HG03432 (cell line): ENCODE measurements around the gene PSME3IP1.
"Not testable (repeated sequence)": the region's sequence is repeated elsewhere in the genome, so short reads cannot be mapped to it uniquely, and the experiment has no call there.

Experiments used
- ATAC-seq: cut with Tn5 transposase; IDR thresholded peaks from one replicate; pipeline ENCODE4 v1.9.1; 2021; ENCODE audit warnings: mild to moderate bottlenecking, moderate library complexity; ENCODE audit not compliant: unreplicated experiment

Gene PSME3IP1

DNA sequence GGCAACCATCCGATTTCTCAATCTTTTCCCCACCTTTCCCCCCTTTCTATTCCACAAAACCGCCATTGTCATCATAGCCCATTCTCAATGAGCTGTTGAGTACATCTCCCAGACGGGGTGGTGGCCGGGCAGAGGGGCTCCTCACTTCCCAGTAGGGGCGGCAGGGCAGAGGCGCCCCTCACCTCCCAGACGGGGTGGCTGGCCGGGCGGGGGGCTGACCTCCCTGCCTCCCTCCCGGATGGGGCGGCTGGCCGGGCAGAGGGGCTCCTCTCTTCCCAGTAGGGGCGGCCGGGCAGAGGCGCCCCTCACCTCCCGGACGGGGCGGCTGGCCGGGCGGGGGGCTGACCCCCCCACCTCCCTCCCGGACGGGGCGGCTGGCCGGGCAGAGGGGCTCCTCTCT, 14.5 kb upstream of the PSME3IP1 start:
- not testable (repeated sequence) for ATAC-seq

DNA sequence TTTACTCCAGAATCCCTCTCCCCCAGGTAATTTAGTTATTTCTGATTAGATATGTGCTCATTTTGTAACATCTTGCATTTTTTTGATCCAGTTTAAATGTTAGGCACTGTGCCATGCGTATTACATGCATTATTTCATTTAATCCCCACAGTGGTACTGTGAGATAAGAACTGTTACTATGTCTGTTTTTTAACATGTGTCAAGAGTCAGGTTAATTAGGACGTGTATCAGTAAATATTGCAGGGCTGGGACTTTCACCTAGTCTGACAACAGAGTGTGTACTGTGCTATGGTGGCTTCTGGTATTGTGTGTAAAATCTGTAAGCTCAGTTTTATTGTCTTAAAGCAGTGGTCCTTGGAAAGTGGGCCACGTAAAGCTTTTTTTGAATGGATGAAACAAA, 10.9 kb upstream of the PSME3IP1 start:
- no peak for ATAC-seq

DNA sequence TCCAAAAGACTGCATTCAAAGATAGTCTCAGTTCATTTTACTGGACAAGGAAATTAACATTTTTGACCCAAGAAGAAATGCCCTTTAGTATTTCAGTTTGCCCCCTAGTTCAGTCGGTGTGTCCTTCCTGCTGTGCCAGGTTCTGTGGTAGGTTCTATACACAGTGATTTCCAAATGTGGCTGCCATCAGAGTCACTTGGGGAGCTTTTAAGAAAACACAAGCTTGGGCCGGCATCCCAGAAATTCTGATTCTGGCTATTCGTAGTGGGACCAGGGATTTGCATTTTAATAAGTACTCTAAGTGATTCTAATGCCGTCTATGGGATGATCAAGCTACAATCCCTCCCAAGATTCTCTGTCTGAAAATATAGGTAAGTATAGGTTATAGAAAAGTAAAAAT, 10.4 kb upstream of the PSME3IP1 start:
- ATAC-seq, result no peak

DNA sequence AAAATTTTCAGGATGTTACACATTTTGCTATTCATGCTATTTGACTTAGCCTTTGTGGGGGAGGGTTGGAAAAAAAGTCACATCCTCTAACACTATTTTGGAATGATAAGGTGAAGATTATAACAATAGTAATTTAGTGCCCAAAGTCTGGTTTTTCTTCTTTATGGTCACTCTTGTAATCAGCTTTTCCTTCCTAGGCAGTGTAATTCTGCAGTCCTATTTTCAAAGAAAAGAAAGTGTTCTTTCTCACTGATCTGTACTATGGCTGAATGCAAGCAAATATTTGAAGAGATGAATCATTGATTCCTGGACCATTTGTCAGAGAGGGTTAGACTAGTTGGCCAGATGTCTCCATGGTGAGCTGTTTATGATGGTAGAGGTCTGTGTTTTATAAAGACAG, 8.7 kb upstream of the PSME3IP1 start:
- no peak for ATAC-seq

DNA sequence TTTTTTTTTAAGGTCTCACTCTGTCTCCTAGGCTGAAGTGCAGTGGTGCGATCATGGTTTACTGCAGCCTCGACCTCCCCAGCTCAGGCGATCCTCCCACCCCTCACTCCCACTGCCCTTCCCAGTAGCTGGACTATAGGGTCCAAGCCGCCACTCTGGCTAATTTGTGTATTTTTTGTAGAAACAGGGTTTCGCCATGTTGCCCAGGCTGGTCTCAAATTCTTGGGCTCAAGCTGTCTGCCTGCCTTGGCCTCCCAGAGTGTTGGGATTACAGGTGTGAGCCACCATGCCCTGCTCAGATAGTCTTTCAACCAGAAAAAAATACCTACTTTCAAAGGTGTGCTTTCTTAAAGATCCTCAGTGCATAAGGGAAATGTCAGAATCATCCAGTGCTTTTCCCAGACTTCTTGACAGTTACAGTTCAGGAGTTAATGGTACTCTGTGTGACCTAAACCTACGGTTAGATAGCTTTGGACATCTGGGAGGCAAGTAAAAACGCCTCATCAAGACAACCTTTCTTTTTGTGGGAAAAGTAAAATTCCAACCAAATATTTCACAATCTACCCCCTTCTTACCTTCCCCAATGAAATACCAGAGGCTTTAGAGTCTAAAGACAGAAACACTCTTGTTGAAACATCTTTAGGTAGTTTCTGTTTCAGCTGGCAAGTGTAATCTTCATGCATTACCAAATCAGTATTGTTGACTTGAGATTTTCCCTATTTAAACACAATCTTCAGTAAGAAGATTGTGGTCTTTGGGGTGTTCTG, 7.1 kb upstream of the PSME3IP1 start:
- ATAC-seq, result no peak

DNA sequence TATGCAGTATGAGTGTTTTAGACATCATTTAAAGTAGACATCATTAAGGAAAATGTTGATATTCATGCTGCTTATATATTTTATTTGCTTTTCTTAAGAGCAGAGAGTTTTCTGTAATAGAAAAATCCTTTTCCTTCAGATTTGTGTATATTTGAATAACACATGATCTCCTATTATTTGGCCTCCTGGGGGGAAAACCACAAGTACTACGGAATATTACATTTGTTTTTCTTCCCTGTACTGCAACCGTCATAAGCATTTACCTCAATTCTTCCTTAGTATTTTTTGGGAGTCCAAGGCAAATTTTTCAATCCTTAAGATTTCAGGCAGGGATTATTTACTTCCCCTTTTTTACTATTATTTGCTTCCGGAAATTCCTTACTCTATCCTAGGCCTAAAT, 6.3 kb upstream of the PSME3IP1 start:
- no peak for ATAC-seq

DNA sequence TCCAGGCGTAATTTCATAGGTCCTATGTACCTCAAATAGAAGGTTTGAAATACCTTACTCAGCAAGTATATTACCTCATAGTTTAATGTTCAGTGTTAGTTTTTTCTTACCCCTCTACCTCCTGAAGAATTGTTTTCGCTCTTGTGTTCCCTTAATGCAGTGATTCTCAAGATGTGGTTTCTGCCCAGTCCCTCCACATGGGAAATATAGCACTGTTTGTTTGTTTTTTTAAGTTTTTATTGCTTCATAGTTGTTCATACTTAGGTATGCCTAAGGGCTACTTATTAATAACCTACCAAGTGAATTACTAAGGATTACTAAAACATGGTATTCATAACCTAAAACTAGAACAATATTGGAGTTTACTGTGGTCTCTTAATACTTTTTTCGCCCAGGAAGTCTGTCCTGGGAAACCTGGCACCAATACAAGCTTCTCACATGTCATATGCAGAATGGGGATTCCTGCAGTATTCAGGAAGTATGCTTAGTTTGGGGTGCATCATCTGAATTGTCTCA, 5.3 kb upstream of the PSME3IP1 start:
- no peak for ATAC-seq

DNA sequence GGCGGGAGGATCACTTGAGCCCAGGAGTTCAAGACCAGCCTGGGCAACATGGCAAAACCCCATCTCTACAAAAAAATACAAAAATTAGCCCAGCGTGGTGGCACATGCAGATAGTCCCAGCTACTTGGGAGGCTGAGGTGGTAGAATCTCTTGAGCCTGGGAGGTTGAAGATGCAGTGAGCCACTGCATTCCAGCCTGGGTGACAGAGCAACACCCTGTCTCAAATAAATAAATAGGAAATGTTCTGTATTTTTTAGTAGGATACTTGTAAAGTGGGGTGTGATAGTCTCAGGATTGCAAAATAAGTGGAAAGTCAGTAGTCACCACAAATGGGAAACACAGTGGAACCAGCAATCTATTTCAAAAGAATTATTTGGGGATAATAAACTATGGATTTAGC, 4.3 kb upstream of the PSME3IP1 start:
- ATAC-seq, result no peak

DNA sequence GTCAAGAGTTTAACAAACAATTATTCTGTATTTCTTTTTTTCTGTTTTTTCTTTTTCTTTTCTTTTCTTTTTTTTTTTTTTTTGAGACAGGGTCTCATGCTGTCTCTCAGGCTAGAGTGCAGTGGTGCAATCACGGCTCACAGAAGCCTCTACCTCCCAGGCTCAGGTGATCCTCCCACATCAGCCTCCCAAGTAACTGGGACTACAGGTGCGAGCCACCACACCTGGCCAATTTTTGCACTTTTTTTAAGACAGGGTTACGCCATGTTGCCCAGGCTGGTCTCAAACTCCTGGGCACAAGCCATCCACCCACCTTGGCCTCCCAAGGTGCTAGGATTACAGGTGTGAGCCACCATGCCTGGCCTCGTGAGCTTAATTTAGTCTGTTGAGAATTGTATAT, 3.7 kb upstream of the PSME3IP1 start:
- not testable (repeated sequence) for ATAC-seq

DNA sequence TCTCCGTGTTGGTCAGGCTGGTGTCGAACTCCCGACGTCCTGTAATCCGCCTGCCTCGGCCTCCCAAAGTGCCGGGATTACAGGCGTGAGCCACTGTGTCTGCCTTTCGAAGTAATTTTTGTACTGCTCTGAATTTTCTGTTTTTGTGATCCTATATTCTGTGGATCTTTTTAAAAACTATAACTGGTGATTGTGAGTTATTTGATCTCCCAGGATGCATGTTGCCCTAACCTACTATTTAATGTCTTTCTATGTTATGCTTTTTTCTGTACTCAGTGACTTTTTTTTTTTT, 2.8 kb upstream of the PSME3IP1 start:
- ATAC-seq, result no peak

DNA sequence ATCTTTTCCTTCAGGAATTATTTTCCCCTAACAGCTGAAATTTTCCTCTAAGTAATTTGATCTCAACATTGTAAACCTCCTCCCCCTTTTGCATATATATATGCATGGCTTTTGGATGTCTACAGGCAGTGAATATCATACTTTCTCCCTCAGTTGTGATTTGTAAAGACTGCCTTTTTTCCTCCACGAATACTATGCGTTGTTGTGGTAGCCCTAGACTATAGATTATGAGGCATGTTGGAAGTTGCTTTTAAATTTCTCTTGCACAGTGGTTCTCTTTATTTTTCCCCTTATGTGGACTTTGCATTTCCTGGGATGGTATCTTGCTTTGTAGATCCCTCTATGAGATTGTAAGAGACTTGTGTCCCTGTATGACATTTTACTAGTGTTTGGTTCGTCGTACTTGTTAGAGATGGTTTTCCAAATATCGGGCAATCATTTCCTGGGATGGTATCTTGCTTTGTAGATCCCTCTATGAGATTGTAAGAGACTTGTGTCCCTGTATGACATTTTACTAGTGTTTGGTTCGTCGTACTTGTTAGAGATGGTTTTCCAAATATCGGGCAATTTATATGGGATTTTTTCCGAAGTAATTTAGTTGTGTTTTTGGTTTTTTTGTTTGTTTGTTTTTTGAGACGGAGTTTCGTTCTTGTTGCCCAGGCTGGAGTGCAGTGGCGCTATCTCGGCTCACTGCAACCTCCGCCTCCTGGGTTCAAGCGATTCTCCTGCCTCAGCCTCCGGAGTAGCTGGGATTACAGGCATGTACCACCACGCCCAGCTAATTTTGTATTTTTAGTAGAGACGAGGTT, 2.3 kb upstream of the PSME3IP1 start:
- not testable (repeated sequence) for ATAC-seq

DNA sequence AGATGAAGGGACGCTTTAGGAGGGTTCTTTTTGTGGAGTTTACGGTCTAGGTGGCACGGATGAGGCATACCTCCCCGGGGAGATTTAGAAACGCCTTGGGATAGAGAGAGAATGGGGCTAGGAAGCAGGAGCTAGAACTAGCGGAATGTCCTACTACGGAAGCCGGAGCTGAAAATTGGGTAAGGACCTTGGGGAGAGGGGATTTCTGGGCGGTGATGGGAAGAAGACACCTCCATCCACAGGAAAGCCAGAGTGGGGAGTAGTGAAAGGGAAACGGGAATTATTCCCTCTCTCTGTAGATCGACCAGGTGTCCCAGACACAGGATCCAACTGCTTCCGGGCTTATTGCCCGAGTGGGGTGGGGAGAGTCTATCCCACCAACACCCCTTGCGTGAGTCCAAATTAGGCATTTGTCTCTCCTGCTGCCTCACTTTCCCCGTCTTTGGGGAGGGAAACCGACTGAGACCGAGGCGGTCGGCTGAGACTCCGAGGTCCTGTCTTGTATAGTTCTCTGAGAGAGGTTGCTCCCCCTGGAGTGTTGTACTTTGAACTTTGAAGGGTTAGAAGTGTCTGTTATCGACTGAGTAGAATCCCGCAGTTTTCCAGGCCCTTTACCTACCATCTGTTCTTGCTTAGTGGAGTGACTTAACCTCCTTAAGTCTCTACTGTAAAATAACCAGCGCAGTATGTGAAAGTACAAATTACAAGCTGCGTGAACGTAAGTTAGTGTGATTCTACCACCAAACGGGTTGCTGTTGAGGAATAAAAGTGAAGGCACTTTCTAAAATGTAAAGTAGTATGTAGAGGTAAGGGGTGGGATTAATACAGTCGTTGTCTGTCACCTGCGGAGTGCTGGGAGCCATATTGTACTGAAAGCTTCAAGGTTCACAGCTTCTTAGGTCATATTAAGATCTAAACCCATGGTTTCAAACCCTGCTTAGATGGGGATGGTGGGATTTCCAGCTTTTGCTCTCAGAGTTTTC, 1.3 kb upstream of the PSME3IP1 start:
- ATAC-seq, result no peak

DNA sequence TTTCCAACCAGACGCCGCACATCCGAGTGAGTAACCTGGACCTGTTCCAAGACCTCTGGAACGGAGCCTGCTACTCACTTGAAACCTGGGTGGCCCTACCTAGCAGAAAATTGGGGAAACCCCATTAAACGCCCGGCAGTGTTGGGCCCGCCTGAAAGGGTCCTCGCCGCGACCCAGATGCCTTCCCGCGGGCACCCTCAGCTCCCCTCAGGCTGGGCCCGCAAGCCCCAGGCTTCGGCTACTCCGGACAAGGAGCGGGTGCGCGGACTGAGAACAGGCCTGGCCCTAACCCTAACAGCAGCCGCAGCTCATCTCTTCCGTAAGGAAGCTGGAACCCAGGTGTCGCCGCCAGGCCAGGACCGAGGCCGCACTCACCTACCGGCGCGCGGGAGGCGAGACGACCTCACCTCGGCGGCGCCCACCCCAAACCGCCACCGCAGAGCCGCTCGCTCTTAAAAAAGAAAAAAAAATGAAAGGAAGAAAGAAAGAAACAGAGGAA, 344 bp downstream of the PSME3IP1 start:
- peak; percentile 41 for ATAC-seq

DNA sequence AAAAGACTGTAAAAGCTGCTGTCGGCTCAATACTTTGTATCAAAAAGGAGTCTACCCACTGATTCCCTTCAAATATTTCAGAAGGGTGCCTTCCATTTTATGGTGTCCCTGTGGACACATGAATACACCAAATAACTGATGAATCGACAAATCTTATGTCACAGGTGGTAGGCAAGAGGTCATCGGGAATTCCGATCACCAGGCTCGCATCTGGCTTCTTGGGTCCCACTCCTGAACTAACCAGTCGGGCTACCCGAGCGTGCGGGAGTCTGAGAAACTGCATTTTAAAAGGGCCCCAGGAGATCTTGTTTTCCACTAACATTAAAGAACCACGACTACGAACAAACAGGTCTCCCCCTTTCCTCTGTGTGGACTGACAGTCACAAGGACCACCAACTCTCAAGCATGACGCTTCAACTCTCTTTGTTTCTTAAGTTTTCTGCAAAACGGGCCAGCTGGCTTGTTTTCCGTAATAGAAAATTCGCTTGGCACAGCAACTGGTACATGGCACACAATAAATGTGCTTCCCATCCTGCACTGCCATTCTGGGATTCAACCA, 873 bp downstream of the PSME3IP1 start:
- no peak for ATAC-seq

DNA sequence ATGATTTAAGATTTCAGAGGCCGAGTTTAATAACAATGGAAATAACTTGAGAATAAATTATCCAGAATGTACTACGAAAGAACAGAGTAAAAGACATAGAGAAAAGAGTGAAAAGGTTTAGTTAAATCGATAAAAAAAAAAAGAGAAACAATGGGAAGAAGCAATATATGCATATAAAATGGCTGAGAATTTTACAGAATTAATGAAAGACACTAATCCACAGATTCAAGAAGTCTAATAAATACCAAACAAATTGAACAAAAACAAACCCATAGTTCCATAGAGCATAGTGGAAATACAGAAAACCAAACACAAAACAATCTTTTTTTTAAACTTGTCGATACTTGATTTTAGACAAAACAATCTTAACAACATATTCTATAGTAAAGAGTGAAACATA, 1.7 kb downstream of the PSME3IP1 start:
- ATAC-seq, result no peak

DNA sequence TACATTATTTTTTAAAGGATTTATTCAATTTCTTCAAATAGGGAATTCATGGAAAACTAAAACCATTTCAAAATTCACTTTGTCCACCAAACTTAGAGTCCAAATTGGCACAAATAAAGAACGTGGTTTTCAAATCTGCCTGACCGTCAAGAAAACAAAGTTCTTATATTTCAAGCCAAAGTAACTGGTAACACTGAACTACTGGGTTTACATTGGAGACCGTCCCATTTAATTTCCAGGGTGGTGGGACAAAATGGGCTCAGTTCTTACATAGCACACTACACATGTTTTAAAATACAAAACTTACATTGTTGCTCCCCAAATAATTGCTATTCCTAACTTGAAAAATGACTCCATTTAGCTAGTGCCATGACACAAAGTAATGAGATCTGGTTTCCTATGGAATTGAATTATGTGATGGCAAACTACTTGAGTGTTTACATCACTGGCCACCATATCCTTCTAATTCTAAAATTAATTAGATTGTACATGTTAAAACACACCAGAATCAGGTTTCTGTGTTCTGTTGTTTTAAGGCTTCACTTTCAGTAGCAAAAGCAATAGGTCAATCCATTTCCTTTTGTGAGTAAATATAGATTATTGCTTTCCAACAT, 6.5 kb downstream of the PSME3IP1 start:
- ATAC-seq, result no peak

DNA sequence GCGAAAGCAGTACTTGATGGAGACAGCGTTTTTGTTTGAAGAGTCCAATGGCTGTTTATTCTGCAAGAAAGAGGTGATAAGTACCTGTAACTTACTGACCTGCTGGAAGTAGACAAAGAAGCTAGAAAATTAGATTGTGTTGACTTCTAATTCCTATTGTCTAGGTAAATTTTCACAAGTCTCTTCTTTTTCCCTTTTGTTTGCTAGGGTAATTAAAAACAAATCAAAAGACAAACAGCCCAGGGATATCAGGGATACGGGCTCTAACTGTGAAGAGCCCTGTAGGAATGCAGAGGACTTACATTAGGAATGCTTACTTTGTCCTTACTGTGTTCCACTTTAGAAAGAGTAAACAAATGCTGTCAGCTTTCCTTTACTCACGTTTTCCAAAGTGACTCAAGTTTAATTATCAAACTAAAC, 7.0 kb downstream of the PSME3IP1 start:
- no peak for ATAC-seq

DNA sequence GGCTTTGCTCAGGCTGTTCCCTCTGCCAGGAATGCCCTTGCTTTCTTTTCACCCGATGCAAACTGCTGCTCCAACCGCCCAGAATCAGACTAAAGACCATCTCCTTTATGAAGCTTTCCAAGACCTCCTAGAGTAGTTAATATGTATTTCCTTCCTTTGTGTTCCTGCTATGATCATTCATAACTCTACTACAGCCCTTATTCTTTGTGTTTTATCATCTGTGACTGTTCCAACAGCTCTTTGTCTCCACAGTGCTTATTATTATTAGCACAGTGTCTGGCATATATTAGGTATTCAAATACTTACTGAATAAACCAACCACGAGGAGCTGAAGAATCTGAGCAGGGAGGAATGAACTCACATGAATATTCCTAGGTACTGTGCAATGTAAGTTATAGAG, 7.6 kb downstream of the PSME3IP1 start:
- ATAC-seq, result no peak

DNA sequence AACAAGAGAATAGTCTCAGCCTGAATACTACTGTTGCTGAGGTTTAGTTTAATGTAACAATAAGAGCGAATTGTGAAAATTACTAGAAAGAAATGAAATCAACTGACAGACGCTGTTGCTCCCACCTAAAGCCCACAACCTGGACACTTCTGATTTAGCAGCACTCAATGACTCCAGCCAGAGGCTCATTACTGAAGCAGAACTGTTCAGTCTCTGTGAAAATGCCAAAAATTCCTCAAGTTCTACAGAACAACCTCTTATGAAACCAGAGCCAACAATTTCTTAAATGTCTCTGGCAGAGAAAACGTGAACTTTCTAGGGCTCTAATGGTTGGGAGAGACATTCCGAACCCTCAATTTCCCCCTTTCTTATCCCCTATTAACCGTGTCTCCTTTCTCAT, 9.9 kb downstream of the PSME3IP1 start:
- no peak for ATAC-seq

DNA sequence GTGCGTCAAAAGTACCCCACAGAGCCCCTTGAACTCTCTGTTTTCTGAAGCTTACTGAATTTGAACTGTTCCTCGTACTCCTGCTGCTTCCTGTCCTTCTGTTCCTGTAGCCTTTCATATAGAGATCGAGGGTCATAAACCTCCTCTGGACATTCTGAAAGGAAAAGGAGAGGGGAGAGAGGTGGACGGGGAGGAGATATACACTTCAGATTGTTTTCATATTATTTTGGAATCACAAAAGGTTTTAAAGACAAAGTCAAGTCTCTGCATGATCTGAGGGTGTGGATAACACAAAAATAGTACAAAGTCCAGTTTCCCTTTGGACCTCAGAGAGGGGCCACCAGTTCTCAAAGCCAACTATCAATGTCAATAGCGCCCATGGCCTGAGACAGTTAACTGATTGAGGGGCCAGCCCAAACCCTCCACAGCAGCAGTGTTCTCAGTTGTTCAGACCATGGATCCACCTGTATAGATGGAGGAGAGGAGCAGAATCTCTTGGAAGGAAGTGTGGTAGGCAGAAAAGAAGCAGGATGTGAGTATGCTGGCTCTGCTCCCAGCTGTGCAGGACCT, 13.0 kb downstream of the PSME3IP1 start:
- no peak for ATAC-seq
